GM12878 (cell line): ENCODE measurements around the gene RAI2. TPM values are rescaled to one million over a fixed set of nuclear protein-coding genes. Genes with fewer than 3 reads are reported as not detected.

Source experiments
- ATAC-seq: fragments of 200-7000 bp; cut with Tn5 transposase; 3 replicates; pipeline ENCODE4 v1.9.1; 2020; ENCODE audit warnings: mild to moderate bottlenecking, moderate library complexity
- BruUV-seq: library from RNA; stranded (reverse); fragments of 400-500 nt; replicated peaks from 2 replicates; lab custom pipeline; 2021; lab: Mats Ljungman, UMichigan
- CTCF ChIA-PET: fragments of 300-600 bp; sonication (Branson Sonifier 250); formaldehyde crosslinking; extraction: SDS; loops from one replicate; lab custom pipeline; 2021; ENCODE audit warnings: inconsistent platforms; lab: Yijun Ruan, JAX
- POLR2A ChIA-PET: fragments of 350-600 bp; formaldehyde crosslinking; extraction: SDS; loops from one replicate; lab custom pipeline; 2021; ENCODE audit warnings: inconsistent platforms; lab: Charles Lee
- RAD21 ChIA-PET: fragments of 300-600 bp; sonication (Branson Sonifier 250); formaldehyde crosslinking; loops from one replicate; lab custom pipeline; 2023; ENCODE audit warnings: antibody characterized with exemption; ENCODE audit not compliant: unreplicated experiment; lab: Charles Lee
- SMC1A ChIA-PET: fragments of 300-600 bp; sonication (Branson Sonifier 250); formaldehyde crosslinking; loops from one replicate; lab custom pipeline; 2023; ENCODE audit not compliant: unreplicated experiment, uncharacterized antibody; lab: Charles Lee
- DNase-seq: peaks from one replicate; pipeline ENCODE4 v3.0.0-alpha.2; 2011; ENCODE audit warnings: low read depth, low spot score
- FAIRE-seq: peaks from 3 replicates; lab custom pipeline; 2011; peaks lifted over from hg19 to GRCh38; lab: Jason Lieb, UNC
- H2AFZ ChIP-seq: 2 replicates; pipeline ENCODE4 v1.6.0; 2011; ENCODE audit warnings: low read depth, low read length, control low read depth; ENCODE audit not compliant: control insufficient read depth
- H3K27ac ChIP-seq: 2 replicates; pipeline ENCODE4 v1.5.1; 2011; ENCODE audit warnings: control low read depth; ENCODE audit not compliant: control insufficient read depth, insufficient read depth
- H3K27me3 ChIP-seq, 2 experiments: replicated peaks in 1 of 2; 2 replicates each; pipeline versions ENCODE4 v1.6.0 to v1.6.1; 2011; ENCODE audit warnings: low read length in 1 of 2; ENCODE audit not compliant: control insufficient read depth in 2 of 2, insufficient read depth in 2 of 2
- H3K36me3 ChIP-seq, 2 experiments: 2 replicates each; pipeline ENCODE4 v1.5.1; 2011; ENCODE audit warnings: low read length in 1 of 2; ENCODE audit not compliant: control insufficient read depth in 2 of 2, insufficient read depth in 2 of 2
- H3K4me1 ChIP-seq: 2 replicates; pipeline ENCODE4 v1.6.1; 2011; ENCODE audit warnings: mild to moderate bottlenecking, low read length, moderate library complexity, mixed read lengths; ENCODE audit not compliant: control insufficient read depth, insufficient read depth
- H3K4me2 ChIP-seq: 2 replicates; pipeline ENCODE4 v1.6.0; 2011; ENCODE audit warnings: control low read depth; ENCODE audit not compliant: control insufficient read depth, insufficient read depth
- H3K4me3 ChIP-seq: fragments of 200-600 bp; sonication (generic); 2 replicates; pipeline ENCODE4 v1.5.1; 2016
- H3K79me2 ChIP-seq: 2 replicates; pipeline ENCODE4 v1.6.0; 2011; ENCODE audit warnings: low read length; ENCODE audit not compliant: control insufficient read depth, insufficient read depth
- H3K9ac ChIP-seq: 2 replicates; pipeline ENCODE4 v1.8.0; 2011; ENCODE audit warnings: low read length, control low read depth, mixed read lengths; ENCODE audit not compliant: control insufficient read depth, insufficient read depth
- H3K9me3 ChIP-seq: replicated peaks from 3 replicates; pipeline ENCODE4 v1.5.1; 2011; ENCODE audit warnings: mild to moderate bottlenecking, low read length; ENCODE audit not compliant: control insufficient read depth, insufficient read depth
- H4K20me1 ChIP-seq: 2 replicates; pipeline ENCODE4 v1.6.0; 2011; ENCODE audit not compliant: control insufficient read depth, insufficient read depth
- CREB1 ChIP-seq: IDR thresholded peaks from 2 replicates; pipeline ENCODE4 v1.6.1; 2012; ENCODE audit warnings: low read depth, mild to moderate bottlenecking, inconsistent platforms
- ETV6 ChIP-seq, 2 experiments: fragments of 450-650 bp in 1 of 2; IDR thresholded peaks in 1 of 2; conservative IDR thresholded peaks in 1 of 2; 2 replicates each; pipeline ENCODE4 v1.6.1; 2014; ENCODE audit warnings: antibody characterized with exemption in 1 of 2, borderline replicate concordance in 1 of 2, low read depth in 1 of 2, mild to moderate bottlenecking in 1 of 2, moderate library complexity in 1 of 2
- EZH2 ChIP-seq: IDR thresholded peaks from 2 replicates; pipeline ENCODE4 v1.6.1; 2012; ENCODE audit warnings: low read depth, mild to moderate bottlenecking, control low read depth, inconsistent platforms, low read length, borderline replicate concordance; ENCODE audit not compliant: control insufficient read depth
- HDGF ChIP-seq: fragments of 450-650 bp; IDR thresholded peaks from 2 replicates; pipeline ENCODE4 v1.6.1; 2016; ENCODE audit warnings: antibody characterized with exemption
- MEF2A ChIP-seq: IDR thresholded peaks from 2 replicates; pipeline ENCODE4 v1.6.1; 2011; ENCODE audit warnings: low read depth, mild to moderate bottlenecking, low read length, moderate library complexity; ENCODE audit not compliant: insufficient read depth
- NFYA ChIP-seq: IDR thresholded peaks from 2 replicates; pipeline ENCODE4 v1.6.1; 2011; ENCODE audit warnings: low read depth, mild to moderate bottlenecking, low read length, improper control_type of control experiment, borderline replicate concordance
- PBX3 ChIP-seq: IDR thresholded peaks from 2 replicates; pipeline ENCODE4 v1.6.1; 2011; ENCODE audit warnings: mild to moderate bottlenecking, low read depth, low read length, moderate library complexity; ENCODE audit not compliant: insufficient replicate concordance
- RAD21 ChIP-seq: IDR thresholded peaks from 2 replicates; pipeline ENCODE4 v1.6.1; 2011; ENCODE audit warnings: mild to moderate bottlenecking, low read depth, low read length, moderate library complexity; ENCODE audit not compliant: insufficient read depth
- STAT1 ChIP-seq: fragments of 450-650 bp; conservative IDR thresholded peaks from 2 replicates; pipeline ENCODE4 v1.6.1; 2014; ENCODE audit warnings: antibody characterized with exemption, mild to moderate bottlenecking
- WGBS: methylation state at CpG from one replicate; pipeline ENCODE4 v1.1.6; 2016; ENCODE audit warnings: low lambda C conversion rate; ENCODE audit not compliant: insufficient replicate concordance, insufficient coverage; ENCODE audit errors: missing lambda C conversion rate; 5-methylcytosine and 5-hydroxymethylcytosine counted together
- in situ Hi-C: fragments of 300-500 bp; cut with MboI; formaldehyde crosslinking; loops from 9 replicates; pipeline ENCODE4 v1.14.3; 2018; ENCODE audit warnings: mixed read lengths
- intact Hi-C: fragments of 100-400 bp; cut with micrococcal nuclease; formaldehyde crosslinking; loops from one replicate; pipeline ENCODE4 v1.14.2; 2022; ENCODE audit not compliant: unreplicated experiment
- polyA plus RNA-seq, 11 experiments: library from polyadenylated mRNA; depleted of rRNA in 4 of 11; unstranded in 6 of 11; stranded (reverse) in 5 of 11; fragments of >200 nt; fragmentation: Nextera tagmentation in 4 of 11; fragmentation: Illumina TruSeq in 1 of 11; extraction: Ambion mirVana in 4 of 11; extraction: Trizol in 1 of 11; gene quantifications; 1 replicate in 1 of 11; 2 replicates in 10 of 11; pipeline versions ENCODE4 v1.2.1 to v1.2.3, GENCODE V29; 2011 to 2016; ENCODE audit warnings: inconsistent platforms in 2 of 11, missing spikeins in 2 of 11, low read depth in 1 of 11
- total RNA-seq, 4 experiments: library from RNA; depleted of rRNA in 3 of 4; stranded (reverse); fragments of >200 nt in 3 of 4; fragmentation: Illumina TruSeq in 1 of 4; extraction: Trizol in 1 of 4; gene quantifications; 2 replicates each; pipeline versions ENCODE4 v1.2.1 to v1.2.3, GENCODE V29; 2013 to 2021
- TF ChIP-seq, protein P1 (sequence below): IDR thresholded peaks from 2 replicates; pipeline ENCODE4 v1.6.1; 2011; ENCODE audit warnings: low read depth, mild to moderate bottlenecking, low read length, moderate library complexity, borderline replicate concordance; ENCODE audit errors: extremely low read depth
- TF ChIP-seq, protein P2 (sequence below): IDR thresholded peaks from 2 replicates; pipeline ENCODE4 v1.6.1; 2012; ENCODE audit warnings: improper control_type of control experiment, low read depth, low read length; ENCODE audit not compliant: insufficient replicate concordance

RAI2 gene
- total and polyA plus RNA-seq, 10 of the 15 experiments (the other 5 are each of a cell fraction or from before 2014, with no cell fraction given): not detected

GRCh38 chrX:17813277-17813676, 47.8 kb downstream of the RAI2 start:
- RAD21 ChIA-PET: interaction anchor here (2.0 kb wide), 1 partner anchor 565 kb away, joined by 4 read pairs; no protein-coding TSS in a partner anchor

More at GRCh38 chrX:17813277-17813676, 47.8 kb downstream of the RAI2 start:
- WGBS: 62% methylated on average over 3 of the region's 3 CpGs
- DNase-seq: no peak
- TF ChIP-seq CREB1: no peak
- no peak for TF ChIP-seq EZH2
- TF ChIP-seq, protein P1, sequence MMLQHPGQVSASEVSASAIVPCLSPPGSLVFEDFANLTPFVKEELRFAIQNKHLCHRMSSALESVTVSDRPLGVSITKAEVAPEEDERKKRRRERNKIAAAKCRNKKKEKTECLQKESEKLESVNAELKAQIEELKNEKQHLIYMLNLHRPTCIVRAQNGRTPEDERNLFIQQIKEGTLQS: no peak
- TF ChIP-seq, protein P2, sequence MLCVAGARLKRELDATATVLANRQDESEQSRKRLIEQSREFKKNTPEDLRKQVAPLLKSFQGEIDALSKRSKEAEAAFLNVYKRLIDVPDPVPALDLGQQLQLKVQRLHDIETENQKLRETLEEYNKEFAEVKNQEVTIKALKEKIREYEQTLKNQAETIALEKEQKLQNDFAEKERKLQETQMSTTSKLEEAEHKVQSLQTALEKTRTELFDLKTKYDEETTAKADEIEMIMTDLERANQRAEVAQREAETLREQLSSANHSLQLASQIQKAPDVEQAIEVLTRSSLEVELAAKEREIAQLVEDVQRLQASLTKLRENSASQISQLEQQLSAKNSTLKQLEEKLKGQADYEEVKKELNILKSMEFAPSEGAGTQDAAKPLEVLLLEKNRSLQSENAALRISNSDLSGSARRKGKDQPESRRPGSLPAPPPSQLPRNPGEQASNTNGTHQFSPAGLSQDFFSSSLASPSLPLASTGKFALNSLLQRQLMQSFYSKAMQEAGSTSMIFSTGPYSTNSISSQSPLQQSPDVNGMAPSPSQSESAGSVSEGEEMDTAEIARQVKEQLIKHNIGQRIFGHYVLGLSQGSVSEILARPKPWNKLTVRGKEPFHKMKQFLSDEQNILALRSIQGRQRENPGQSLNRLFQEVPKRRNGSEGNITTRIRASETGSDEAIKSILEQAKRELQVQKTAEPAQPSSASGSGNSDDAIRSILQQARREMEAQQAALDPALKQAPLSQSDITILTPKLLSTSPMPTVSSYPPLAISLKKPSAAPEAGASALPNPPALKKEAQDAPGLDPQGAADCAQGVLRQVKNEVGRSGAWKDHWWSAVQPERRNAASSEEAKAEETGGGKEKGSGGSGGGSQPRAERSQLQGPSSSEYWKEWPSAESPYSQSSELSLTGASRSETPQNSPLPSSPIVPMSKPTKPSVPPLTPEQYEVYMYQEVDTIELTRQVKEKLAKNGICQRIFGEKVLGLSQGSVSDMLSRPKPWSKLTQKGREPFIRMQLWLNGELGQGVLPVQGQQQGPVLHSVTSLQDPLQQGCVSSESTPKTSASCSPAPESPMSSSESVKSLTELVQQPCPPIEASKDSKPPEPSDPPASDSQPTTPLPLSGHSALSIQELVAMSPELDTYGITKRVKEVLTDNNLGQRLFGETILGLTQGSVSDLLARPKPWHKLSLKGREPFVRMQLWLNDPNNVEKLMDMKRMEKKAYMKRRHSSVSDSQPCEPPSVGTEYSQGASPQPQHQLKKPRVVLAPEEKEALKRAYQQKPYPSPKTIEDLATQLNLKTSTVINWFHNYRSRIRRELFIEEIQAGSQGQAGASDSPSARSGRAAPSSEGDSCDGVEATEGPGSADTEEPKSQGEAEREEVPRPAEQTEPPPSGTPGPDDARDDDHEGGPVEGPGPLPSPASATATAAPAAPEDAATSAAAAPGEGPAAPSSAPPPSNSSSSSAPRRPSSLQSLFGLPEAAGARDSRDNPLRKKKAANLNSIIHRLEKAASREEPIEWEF: no peak
- no peak for TF ChIP-seq RAD21
- no peak for TF ChIP-seq STAT1
- no peak for TF ChIP-seq HDGF
- TF ChIP-seq ETV6 (conservative IDR thresholded peaks at IDR 0.05 in 1 of 2, IDR thresholded peaks at IDR 0.05 in 1 of 2; ENCODE audit: borderline replicate concordance in 1 of 2, low read depth in 1 of 2): no peak
- TF ChIP-seq PBX3: no peak
- no peak for TF ChIP-seq NFYA
- TF ChIP-seq MEF2A: no peak
- H3K79me2 ChIP-seq: no peaks in the 10 kb centered on the region
- no peak overlapping the region for H2AFZ ChIP-seq
- ChIA-PET SMC1A (interaction anchor here (1.5 to 2.1 kb wide), 2 partner anchors 11 to 15 kb away, joined by 3 to 5 read pairs; no protein-coding TSS in a partner anchor), CTCF (interaction anchor here (1.2 to 1.6 kb wide), 4 partner anchors 11 to 564 kb away, joined by 3 to 5 read pairs (median 4); no protein-coding TSS in a partner anchor), POLR2A (no interaction called here)
- no peak overlapping the region for H3K9ac ChIP-seq
- no peak overlapping the region for H3K27ac ChIP-seq
- no peaks in the 10 kb centered on the region for H3K4me1 ChIP-seq
- FAIRE-seq: no peak
- no peak for ATAC-seq
- in situ Hi-C loops (no loop called here), intact Hi-C loops (no loop called here)
- no TSS peak for BruUV-seq
- H4K20me1 ChIP-seq: no peaks in the 10 kb centered on the region
- H3K27me3 ChIP-seq: no peaks in the 10 kb centered on the region
- H3K36me3 ChIP-seq: no peaks in the 10 kb centered on the region
- H3K9me3 ChIP-seq: no peaks in the 10 kb centered on the region
- no peak overlapping the region for H3K4me3 ChIP-seq
- H3K4me2 ChIP-seq: no peak overlapping the region
